Neural cell (in vitro differentiated cells): Measurements from ENCODE around the gene MS4A8. TPM values are rescaled to one million over a fixed set of nuclear protein-coding genes. Genes with fewer than 3 reads are reported as not detected.

ENCODE experiments used
- H2AFZ ChIP-seq: fragments of 200-600, 300-800 bp; sonication (generic), shearing (Covaris generic); 2 replicates; pipeline ENCODE4 v1.6.0; 2014; ENCODE audit warnings: low read depth, mild to moderate bottlenecking, antibody characterized with exemption, low read length, moderate library complexity
- H3F3A ChIP-seq: fragments of 200-600 bp; shearing (Covaris generic); 2 replicates; pipeline ENCODE4 v1.6.1; 2016; ENCODE audit warnings: mild to moderate bottlenecking, moderate library complexity, mixed read lengths, antibody characterized with exemption, low read length; ENCODE audit not compliant: insufficient read depth, poor library complexity, severe bottlenecking
- H3K27ac ChIP-seq: fragments of 200-600, 300-800 bp; sonication (generic), shearing (Covaris generic); 2 replicates; pipeline ENCODE4 v1.5.1; 2014; ENCODE audit warnings: mild to moderate bottlenecking, low read length, moderate library complexity
- H3K27me3 ChIP-seq: fragments of 300-800, 200-600 bp; sonication (generic), shearing (Covaris generic); 2 replicates; pipeline ENCODE4 v1.6.0; 2014; ENCODE audit warnings: mild to moderate bottlenecking, low read depth, low read length, moderate library complexity; ENCODE audit not compliant: insufficient read depth
- H3K36me3 ChIP-seq: fragments of 300-800, 200-600 bp; sonication (generic), shearing (Covaris generic); 2 replicates; pipeline ENCODE4 v1.5.1; 2014; ENCODE audit warnings: mild to moderate bottlenecking, antibody characterized with exemption, low read length, moderate library complexity; ENCODE audit not compliant: insufficient read depth
- H3K4me2 ChIP-seq: fragments of 300-800, 200-600 bp; sonication (generic), shearing (Covaris generic); 2 replicates; pipeline ENCODE4 v1.6.0; 2014; ENCODE audit warnings: mild to moderate bottlenecking, low read length
- H3K4me3 ChIP-seq: fragments of 300-800, 200-600 bp; sonication (generic), shearing (Covaris generic); 2 replicates; pipeline ENCODE4 v1.5.1; 2014; ENCODE audit warnings: mild to moderate bottlenecking, low read length, moderate library complexity
- H3K79me2 ChIP-seq: fragments of 200-600 bp; shearing (Covaris generic); replicated peaks from 2 replicates; pipeline ENCODE4 v1.6.0; 2014; ENCODE audit warnings: mild to moderate bottlenecking, low read length, moderate library complexity; ENCODE audit not compliant: insufficient read depth
- H3K9ac ChIP-seq: fragments of 300-800, 200-600 bp; sonication (generic), shearing (Covaris generic); 2 replicates; pipeline ENCODE4 v1.6.1; 2016; ENCODE audit warnings: mild to moderate bottlenecking, low read length, mixed read lengths
- H3K9me2 ChIP-seq: fragments of 200-600 bp; shearing (Covaris generic); 2 replicates; pipeline ENCODE4 v1.6.1; 2016; ENCODE audit warnings: mild to moderate bottlenecking, low read length, mixed read lengths; ENCODE audit not compliant: insufficient read depth
- H3K9me3 ChIP-seq: fragments of 200-600, 300-800 bp; sonication (generic), shearing (Covaris generic); 2 replicates; pipeline ENCODE4 v1.6.1; 2016; ENCODE audit warnings: mild to moderate bottlenecking, mixed run types, low read length, moderate library complexity, mixed read lengths
- H4K20me1 ChIP-seq: fragments of 200-600 bp; shearing (Covaris generic); 2 replicates; pipeline ENCODE4 v1.6.1; 2016; ENCODE audit warnings: mild to moderate bottlenecking, mixed run types; ENCODE audit not compliant: insufficient read depth
- CTCF ChIP-seq: fragments of 450-650 bp; IDR thresholded peaks from 2 replicates; pipeline ENCODE4 v1.5.1; 2014; ENCODE audit warnings: antibody characterized with exemption, mild to moderate bottlenecking, moderate library complexity; ENCODE audit not compliant: poor library complexity, severe bottlenecking
- EP300 ChIP-seq: fragments of 450-650 bp; conservative IDR thresholded peaks from 2 replicates; pipeline ENCODE4 v1.6.1; 2014; ENCODE audit warnings: antibody characterized with exemption, mild to moderate bottlenecking, moderate library complexity; ENCODE audit not compliant: poor library complexity, severe bottlenecking
- EZH2 ChIP-seq: fragments of 200-600, 300-800 bp; shearing (Covaris generic), sonication (generic); IDR thresholded peaks from 2 replicates; pipeline ENCODE4 v1.6.1; 2014; ENCODE audit warnings: antibody characterized with exemption, low read length, borderline replicate concordance, mild to moderate bottlenecking; ENCODE audit not compliant: insufficient read depth, poor library complexity, severe bottlenecking
- MXI1 ChIP-seq: fragments of 450-650 bp; conservative IDR thresholded peaks from 2 replicates; pipeline ENCODE4 v1.6.1; 2014; ENCODE audit warnings: antibody characterized with exemption, mild to moderate bottlenecking; ENCODE audit not compliant: poor library complexity, severe bottlenecking
- POLR2AphosphoS5 ChIP-seq: IDR thresholded peaks from 2 replicates; pipeline ENCODE4 v1.6.1; 2012
- RAD21 ChIP-seq: fragments of 450-650 bp; conservative IDR thresholded peaks from 2 replicates; pipeline ENCODE4 v1.6.1; 2014; ENCODE audit warnings: antibody characterized with exemption, mild to moderate bottlenecking, moderate library complexity
- SMC3 ChIP-seq: fragments of 450-650 bp; conservative IDR thresholded peaks from 2 replicates; pipeline ENCODE4 v1.6.1; 2014; ENCODE audit warnings: antibody characterized with exemption, mild to moderate bottlenecking, moderate library complexity; ENCODE audit not compliant: poor library complexity
- TAF1 ChIP-seq: IDR thresholded peaks from 2 replicates; pipeline ENCODE4 v1.6.1; 2012; ENCODE audit warnings: low read depth
- polyA plus RNA-seq: library from polyadenylated mRNA; depleted of rRNA; stranded (reverse); fragments of >200 nt; gene quantifications from 2 replicates; pipeline ENCODE4 v1.2.3, GENCODE V29; 2014
- TF ChIP-seq, protein P1 (sequence below): IDR thresholded peaks from 2 replicates; pipeline ENCODE4 v1.6.1; 2012; ENCODE audit warnings: borderline replicate concordance

Gene MS4A8
- polyA plus RNA-seq, 1 donor from 2014 or later: not detected

DNA sequence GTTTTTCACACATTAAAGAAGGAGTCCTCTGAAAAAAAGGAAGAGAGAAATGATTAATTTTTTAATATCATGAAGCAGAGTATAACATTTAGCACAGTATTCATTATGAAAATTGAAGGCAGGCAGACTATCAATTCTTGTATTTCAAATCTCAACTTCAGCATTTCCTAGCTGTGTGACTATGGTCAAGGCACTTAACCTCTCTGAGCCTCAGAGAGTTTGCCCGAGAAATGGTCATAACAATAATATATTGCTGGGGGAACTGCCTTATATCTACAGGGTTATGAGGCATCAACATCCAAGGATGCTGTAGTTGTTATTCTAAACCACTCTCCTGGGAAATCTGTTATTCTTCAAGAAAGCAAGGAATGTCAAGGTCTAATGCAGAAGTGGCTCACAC, 26.2 kb downstream of the MS4A8 start:
- H3K36me3 ChIP-seq: no peaks in the 10 kb centered on the region
- no peaks in the 10 kb centered on the region for H3K79me2 ChIP-seq
- no peak overlapping the region for H3K9ac ChIP-seq
- H4K20me1 ChIP-seq: no peaks in the 10 kb centered on the region
- H3K27me3 ChIP-seq: no peaks in the 10 kb centered on the region
- H3K9me2 ChIP-seq: no peaks in the 10 kb centered on the region
- H3K27ac ChIP-seq: no peak overlapping the region
- no peaks in the 10 kb centered on the region for H3F3A ChIP-seq
- H3K4me2 ChIP-seq: no peak overlapping the region
- no peak overlapping the region for H2AFZ ChIP-seq
- TF ChIP-seq EZH2: no peak
- no peak for TF ChIP-seq EP300
- TF ChIP-seq CTCF: no peak
- no peak for TF ChIP-seq SMC3
- no peak for TF ChIP-seq POLR2AphosphoS5
- no peak for TF ChIP-seq MXI1
- TF ChIP-seq TAF1: no peak
- TF ChIP-seq, protein P1, sequence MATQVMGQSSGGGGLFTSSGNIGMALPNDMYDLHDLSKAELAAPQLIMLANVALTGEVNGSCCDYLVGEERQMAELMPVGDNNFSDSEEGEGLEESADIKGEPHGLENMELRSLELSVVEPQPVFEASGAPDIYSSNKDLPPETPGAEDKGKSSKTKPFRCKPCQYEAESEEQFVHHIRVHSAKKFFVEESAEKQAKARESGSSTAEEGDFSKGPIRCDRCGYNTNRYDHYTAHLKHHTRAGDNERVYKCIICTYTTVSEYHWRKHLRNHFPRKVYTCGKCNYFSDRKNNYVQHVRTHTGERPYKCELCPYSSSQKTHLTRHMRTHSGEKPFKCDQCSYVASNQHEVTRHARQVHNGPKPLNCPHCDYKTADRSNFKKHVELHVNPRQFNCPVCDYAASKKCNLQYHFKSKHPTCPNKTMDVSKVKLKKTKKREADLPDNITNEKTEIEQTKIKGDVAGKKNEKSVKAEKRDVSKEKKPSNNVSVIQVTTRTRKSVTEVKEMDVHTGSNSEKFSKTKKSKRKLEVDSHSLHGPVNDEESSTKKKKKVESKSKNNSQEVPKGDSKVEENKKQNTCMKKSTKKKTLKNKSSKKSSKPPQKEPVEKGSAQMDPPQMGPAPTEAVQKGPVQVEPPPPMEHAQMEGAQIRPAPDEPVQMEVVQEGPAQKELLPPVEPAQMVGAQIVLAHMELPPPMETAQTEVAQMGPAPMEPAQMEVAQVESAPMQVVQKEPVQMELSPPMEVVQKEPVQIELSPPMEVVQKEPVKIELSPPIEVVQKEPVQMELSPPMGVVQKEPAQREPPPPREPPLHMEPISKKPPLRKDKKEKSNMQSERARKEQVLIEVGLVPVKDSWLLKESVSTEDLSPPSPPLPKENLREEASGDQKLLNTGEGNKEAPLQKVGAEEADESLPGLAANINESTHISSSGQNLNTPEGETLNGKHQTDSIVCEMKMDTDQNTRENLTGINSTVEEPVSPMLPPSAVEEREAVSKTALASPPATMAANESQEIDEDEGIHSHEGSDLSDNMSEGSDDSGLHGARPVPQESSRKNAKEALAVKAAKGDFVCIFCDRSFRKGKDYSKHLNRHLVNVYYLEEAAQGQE: no peak
- no peak overlapping the region for H3K4me3 ChIP-seq
- no peaks in the 10 kb centered on the region for H3K9me3 ChIP-seq

GRCh38 chr11:60731586-60731985, 32.2 kb downstream of the MS4A8 start:
- no peaks in the 10 kb centered on the region for H3K79me2 ChIP-seq
- no peaks in the 10 kb centered on the region for H4K20me1 ChIP-seq
- H2AFZ ChIP-seq: no peak overlapping the region
- no peaks in the 10 kb centered on the region for H3K9me2 ChIP-seq
- no peaks in the 10 kb centered on the region for H3K9me3 ChIP-seq
- no peak overlapping the region for H3K4me2 ChIP-seq
- no peak overlapping the region for H3K4me3 ChIP-seq
- H3K27me3 ChIP-seq: no peaks in the 10 kb centered on the region
- H3K36me3 ChIP-seq: no peaks in the 10 kb centered on the region
- H3K9ac ChIP-seq: no peak overlapping the region
- no peaks in the 10 kb centered on the region for H3F3A ChIP-seq
- TF ChIP-seq RAD21: no peak
- no peak for TF ChIP-seq TAF1
- TF ChIP-seq EP300: no peak
- no peak for TF ChIP-seq MXI1
- TF ChIP-seq SMC3: no peak
- TF ChIP-seq, protein P1: no peak
- no peak for TF ChIP-seq CTCF
- no peak overlapping the region for H3K27ac ChIP-seq
